HEK293 (cell line): ENCODE data around the gene STIP1.

Experiments
- AEBP2 ChIP-seq: fragments of 450-650 bp; formaldehyde crosslinking; IDR thresholded peaks from 2 replicates; pipeline ENCODE4 v1.5.1; 2016; ENCODE audit warnings: missing biosample characterization, missing genetic modification characterization, borderline replicate concordance
- GLIS2 ChIP-seq: fragments of 450-650 bp; formaldehyde crosslinking; IDR thresholded peaks from 2 replicates; pipeline ENCODE4 v1.5.1; 2016; ENCODE audit warnings: missing biosample characterization, missing genetic modification characterization
- KLF9 ChIP-seq: fragments of 450-650 bp; formaldehyde crosslinking; IDR thresholded peaks from 2 replicates; pipeline ENCODE4 v1.5.1; 2016; ENCODE audit warnings: missing biosample characterization, missing genetic modification characterization, low read depth
- PATZ1 ChIP-seq: fragments of 450-650 bp; formaldehyde crosslinking; IDR thresholded peaks from 2 replicates; pipeline ENCODE4 v1.5.1; 2016; ENCODE audit warnings: missing biosample characterization, missing genetic modification characterization
- PBX3 ChIP-seq: sonication (generic); formaldehyde crosslinking; IDR thresholded peaks from 2 replicates; pipeline ENCODE4 v1.8.1; 2022; ENCODE audit warnings: mild to moderate bottlenecking, moderate library complexity, missing genetic modification reagents
- REPIN1 ChIP-seq: fragments of 450-650 bp; formaldehyde crosslinking; IDR thresholded peaks from 2 replicates; pipeline ENCODE4 v1.5.1; 2017; ENCODE audit warnings: missing biosample characterization, missing genetic modification characterization, low read depth
- SP2 ChIP-seq: fragments of 450-650 bp; formaldehyde crosslinking; IDR thresholded peaks from 2 replicates; pipeline ENCODE4 v1.5.1; 2016; ENCODE audit warnings: missing biosample characterization, missing genetic modification characterization
- ZBTB10 ChIP-seq: fragments of 450-650 bp; formaldehyde crosslinking; IDR thresholded peaks from 2 replicates; pipeline ENCODE4 v1.5.1; 2016; ENCODE audit warnings: missing biosample characterization, missing genetic modification characterization
- ZBTB26 ChIP-seq: fragments of 450-650 bp; formaldehyde crosslinking; optimal IDR thresholded peaks from 2 replicates; pipeline ENCODE3; 2016; ENCODE audit warnings: missing biosample characterization, mild to moderate bottlenecking, missing genetic modification characterization
- ZBTB48 ChIP-seq: fragments of 450-650 bp; formaldehyde crosslinking; IDR thresholded peaks from 2 replicates; pipeline ENCODE4 v1.5.1; 2016; ENCODE audit warnings: missing biosample characterization, missing genetic modification characterization
- ZEB2 ChIP-seq: fragments of 450-650 bp; formaldehyde crosslinking; IDR thresholded peaks from 2 replicates; pipeline ENCODE4 v1.5.1; 2016; ENCODE audit warnings: missing biosample characterization, missing genetic modification characterization
- ZFHX2 ChIP-seq: fragments of 450-650 bp; formaldehyde crosslinking; conservative IDR thresholded peaks from 2 replicates; pipeline ENCODE4 v1.5.1; 2016; ENCODE audit warnings: missing biosample characterization, missing genetic modification characterization
- ZNF335 ChIP-seq: fragments of 450-650 bp; formaldehyde crosslinking; conservative IDR thresholded peaks from 2 replicates; pipeline ENCODE4 v1.5.1; 2016; ENCODE audit warnings: missing biosample characterization, missing genetic modification characterization
- ZNF341 ChIP-seq: fragments of 450-650 bp; formaldehyde crosslinking; IDR thresholded peaks from 2 replicates; pipeline ENCODE4; 2016; ENCODE audit warnings: low read depth, missing biosample characterization, missing genetic modification characterization
- ZNF549 ChIP-seq: fragments of 450-650 bp; IDR thresholded peaks from 2 replicates; pipeline ENCODE4 v1.5.1; 2018; ENCODE audit warnings: missing biosample characterization, missing genetic modification characterization, mild to moderate bottlenecking, inconsistent platforms, moderate library complexity
- ZNF660 ChIP-seq: fragments of 450-650 bp; IDR thresholded peaks from 2 replicates; pipeline ENCODE4 v1.5.1; 2018; ENCODE audit warnings: missing biosample characterization, mild to moderate bottlenecking, missing genetic modification characterization
- ZNF843 ChIP-seq: fragments of 450-650 bp; formaldehyde crosslinking; IDR thresholded peaks from 2 replicates; pipeline ENCODE4 v1.5.1; 2016; ENCODE audit warnings: missing biosample characterization, missing genetic modification characterization
- ZXDB ChIP-seq: fragments of 450-650 bp; formaldehyde crosslinking; IDR thresholded peaks from 2 replicates; pipeline ENCODE4 v1.5.1; 2016; ENCODE audit warnings: missing biosample characterization, missing genetic modification characterization
- TF ChIP-seq, protein P1 (sequence below): fragments of 450-650 bp; formaldehyde crosslinking; IDR thresholded peaks from 2 replicates; pipeline ENCODE4 v1.5.1; 2016; ENCODE audit warnings: missing biosample characterization, missing genetic modification characterization
- TF ChIP-seq, protein P2 (sequence below): fragments of 450-650 bp; formaldehyde crosslinking; conservative IDR thresholded peaks from 2 replicates; pipeline ENCODE4 v1.5.1; 2016; ENCODE audit warnings: low read depth, missing biosample characterization, missing genetic modification characterization
- TF ChIP-seq, protein P3 (sequence below): IDR thresholded peaks from 2 replicates; pipeline ENCODE4 v1.6.1; 2011; ENCODE audit warnings: mild to moderate bottlenecking, low read depth, low read length, borderline replicate concordance

STIP1 gene

DNA sequence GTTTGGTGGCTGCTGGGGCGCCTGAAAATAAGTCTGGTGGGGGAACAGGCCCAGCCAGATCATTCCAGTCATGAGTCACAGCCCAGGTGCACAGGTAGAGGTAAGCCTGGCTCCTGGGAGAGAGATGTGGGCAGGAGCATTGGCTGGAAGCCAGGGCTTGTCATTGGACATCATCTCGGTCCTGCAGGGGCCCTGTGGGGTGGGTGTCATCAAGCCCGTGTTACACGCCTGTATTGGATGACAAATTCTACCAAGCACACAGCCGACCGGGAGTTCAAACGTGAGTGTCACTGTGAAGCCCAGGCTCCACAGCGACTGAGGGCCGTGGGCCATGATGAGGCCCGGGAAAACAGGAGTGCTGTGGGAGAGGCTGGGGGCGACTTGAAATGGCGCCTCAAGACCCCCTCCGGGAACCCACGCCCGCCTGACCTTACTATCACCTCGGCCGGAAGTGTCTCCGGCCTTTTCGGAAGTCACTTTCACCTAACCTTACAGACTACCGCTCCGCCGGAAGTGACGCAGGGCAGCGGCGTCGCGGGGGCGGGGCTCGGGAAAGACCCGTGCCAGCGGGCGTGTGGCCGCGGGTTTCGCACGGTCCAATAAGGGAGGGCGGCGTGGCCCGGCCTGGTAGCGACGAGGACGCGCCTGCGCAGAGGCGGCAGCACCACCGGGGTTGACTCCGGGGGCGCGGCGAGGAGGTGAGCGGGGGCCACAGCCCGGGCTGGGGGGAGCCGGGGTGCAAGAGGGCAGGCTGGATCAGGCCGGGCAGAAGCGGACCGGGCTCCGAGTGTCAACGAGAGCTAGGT lies 54.7 kb downstream of the STIP1 start, which contains the start of gene FKBP2 (continued):
- peak; percentile 98 for TF ChIP-seq PATZ1 (tag by site-specific recombination)
- peak; percentile 83 for TF ChIP-seq ZEB2 (tag by site-specific recombination)
- TF ChIP-seq, protein P1, sequence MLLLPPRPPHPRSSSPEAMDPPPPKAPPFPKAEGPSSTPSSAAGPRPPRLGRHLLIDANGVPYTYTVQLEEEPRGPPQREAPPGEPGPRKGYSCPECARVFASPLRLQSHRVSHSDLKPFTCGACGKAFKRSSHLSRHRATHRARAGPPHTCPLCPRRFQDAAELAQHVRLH (tag by site-specific recombination) = peak; percentile 97
- 0 out of 2 replicates have a peak, but pooled peaks have one; percentile 12 for TF ChIP-seq ZNF660
- TF ChIP-seq ZNF341 (tag by site-specific recombination) = peak; percentile 8; the same call in 1 of the 2 replicates
- peak; percentile 91 for TF ChIP-seq ZBTB10 (tag by site-specific recombination)
- TF ChIP-seq, protein P2, sequence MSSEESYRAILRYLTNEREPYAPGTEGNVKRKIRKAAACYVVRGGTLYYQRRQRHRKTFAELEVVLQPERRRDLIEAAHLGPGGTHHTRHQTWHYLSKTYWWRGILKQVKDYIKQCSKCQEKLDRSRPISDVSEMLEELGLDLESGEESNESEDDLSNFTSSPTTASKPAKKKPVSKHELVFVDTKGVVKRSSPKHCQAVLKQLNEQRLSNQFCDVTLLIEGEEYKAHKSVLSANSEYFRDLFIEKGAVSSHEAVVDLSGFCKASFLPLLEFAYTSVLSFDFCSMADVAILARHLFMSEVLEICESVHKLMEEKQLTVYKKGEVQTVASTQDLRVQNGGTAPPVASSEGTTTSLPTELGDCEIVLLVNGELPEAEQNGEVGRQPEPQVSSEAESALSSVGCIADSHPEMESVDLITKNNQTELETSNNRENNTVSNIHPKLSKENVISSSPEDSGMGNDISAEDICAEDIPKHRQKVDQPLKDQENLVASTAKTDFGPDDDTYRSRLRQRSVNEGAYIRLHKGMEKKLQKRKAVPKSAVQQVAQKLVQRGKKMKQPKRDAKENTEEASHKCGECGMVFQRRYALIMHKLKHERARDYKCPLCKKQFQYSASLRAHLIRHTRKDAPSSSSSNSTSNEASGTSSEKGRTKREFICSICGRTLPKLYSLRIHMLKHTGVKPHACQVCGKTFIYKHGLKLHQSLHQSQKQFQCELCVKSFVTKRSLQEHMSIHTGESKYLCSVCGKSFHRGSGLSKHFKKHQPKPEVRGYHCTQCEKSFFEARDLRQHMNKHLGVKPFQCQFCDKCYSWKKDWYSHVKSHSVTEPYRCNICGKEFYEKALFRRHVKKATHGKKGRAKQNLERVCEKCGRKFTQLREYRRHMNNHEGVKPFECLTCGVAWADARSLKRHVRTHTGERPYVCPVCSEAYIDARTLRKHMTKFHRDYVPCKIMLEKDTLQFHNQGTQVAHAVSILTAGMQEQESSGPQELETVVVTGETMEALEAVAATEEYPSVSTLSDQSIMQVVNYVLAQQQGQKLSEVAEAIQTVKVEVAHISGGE (tag by site-specific recombination) = peak; percentile 86
- no peak for TF ChIP-seq ZNF549 (tag by site-specific recombination)
- TF ChIP-seq AEBP2 (tag by site-specific recombination) = no peak
- no peak for TF ChIP-seq REPIN1 (tag by site-specific recombination)
- no peak for TF ChIP-seq ZBTB48
- peak; percentile 27 for TF ChIP-seq ZFHX2 (tag by site-specific recombination)
- peak; percentile 93 for TF ChIP-seq ZBTB26 (tag by site-specific recombination)
- peak; percentile 66 for TF ChIP-seq ZXDB
- peak; percentile 73 for TF ChIP-seq GLIS2 (tag by site-specific recombination)
- TF ChIP-seq ZNF843 (tag by site-specific recombination) = 0 out of 2 replicates have a peak, but pooled peaks have one; percentile 10
- TF ChIP-seq PBX3 (CRISPR knock-in tag) = no peak; the same call in 1 of the 2 replicates
- TF ChIP-seq KLF9 (tag by site-specific recombination) = peak; percentile 34; the same call in 1 of the 2 replicates
- TF ChIP-seq ZNF335 (tag by site-specific recombination) = peak; percentile 99
- TF ChIP-seq, protein P3, sequence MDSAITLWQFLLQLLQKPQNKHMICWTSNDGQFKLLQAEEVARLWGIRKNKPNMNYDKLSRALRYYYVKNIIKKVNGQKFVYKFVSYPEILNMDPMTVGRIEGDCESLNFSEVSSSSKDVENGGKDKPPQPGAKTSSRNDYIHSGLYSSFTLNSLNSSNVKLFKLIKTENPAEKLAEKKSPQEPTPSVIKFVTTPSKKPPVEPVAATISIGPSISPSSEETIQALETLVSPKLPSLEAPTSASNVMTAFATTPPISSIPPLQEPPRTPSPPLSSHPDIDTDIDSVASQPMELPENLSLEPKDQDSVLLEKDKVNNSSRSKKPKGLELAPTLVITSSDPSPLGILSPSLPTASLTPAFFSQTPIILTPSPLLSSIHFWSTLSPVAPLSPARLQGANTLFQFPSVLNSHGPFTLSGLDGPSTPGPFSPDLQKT = no peak; the same call in 1 of the 2 replicates
- peak; percentile 54 for TF ChIP-seq SP2
